Type B pancreatic cell (in vitro differentiated cells): Measurements from ENCODE around the gene FKBP1A. TPM values are rescaled to one million over a fixed set of nuclear protein-coding genes. Genes with fewer than 3 reads are reported as not detected.

Source experiments
- DNase-seq: peaks from one replicate; pipeline ENCODE4 v3.0.0; 2021; ENCODE audit warnings: mixed read lengths; ENCODE audit not compliant: unreplicated experiment; ENCODE audit errors: extremely low spot score
- H3K27ac Mint-ChIP-seq: 2 replicates; pipeline ENCODE4 v1.8.0; 2021; ENCODE audit warnings: mild to moderate bottlenecking, mixed read lengths
- H3K27me3 Mint-ChIP-seq: 2 replicates; pipeline ENCODE4 v1.8.0; 2021; ENCODE audit warnings: mixed read lengths
- H3K36me3 Mint-ChIP-seq: 2 replicates; pipeline ENCODE4 v1.8.0; 2021; ENCODE audit warnings: mixed read lengths
- H3K4me1 Mint-ChIP-seq: one replicate; pipeline ENCODE4 v1.8.0; 2021; ENCODE audit warnings: mixed read lengths; ENCODE audit not compliant: unreplicated experiment
- H3K4me3 Mint-ChIP-seq: 2 replicates; pipeline ENCODE4 v1.8.0; 2021; ENCODE audit warnings: mild to moderate bottlenecking, mixed read lengths
- H3K9me3 Mint-ChIP-seq: 2 replicates; pipeline ENCODE4 v1.8.0; 2021; ENCODE audit warnings: mixed read lengths
- CTCF ChIP-seq: fragments of 200-600 bp; sonication (generic); conservative IDR thresholded peaks from 2 replicates; pipeline ENCODE4 v1.5.0; 2021; ENCODE audit warnings: antibody characterized with exemption, mild to moderate bottlenecking
- total RNA-seq: library from RNA; stranded (reverse); gene quantifications from 2 replicates; pipeline ENCODE4 v1.2.1, GENCODE V29; 2021; ENCODE audit warnings: low replicate concordance

The FKBP1A gene
- total RNA-seq, 1 donor from 2014 or later, result 149 TPM

GRCh38 chr20:1383623-1384404 lies 9.0 kb downstream of the FKBP1A start:
- H3K36me3 Mint-ChIP-seq, result peaks cover 11% of the 10 kb centered on the region
- no peaks in the 10 kb centered on the region for H3K9me3 Mint-ChIP-seq
- TF ChIP-seq CTCF, result no peak
- H3K4me1 Mint-ChIP-seq, result peaks cover 36% of the 10 kb centered on the region
- H3K27me3 Mint-ChIP-seq, result no peaks in the 10 kb centered on the region
- H3K27ac Mint-ChIP-seq, result peak overlapping the region; percentile 52
- no peak for DNase-seq
- H3K4me3 Mint-ChIP-seq, result no peak overlapping the region

- no peak for TF ChIP-seq CTCF
- H3K9me3 Mint-ChIP-seq, result no peaks in the 10 kb centered on the region
- H3K4me1 Mint-ChIP-seq, result peaks cover 36% of the 10 kb centered on the region
- no peak overlapping the region for H3K27ac Mint-ChIP-seq
- H3K4me3 Mint-ChIP-seq, result no peak overlapping the region
- no peaks in the 10 kb centered on the region for H3K27me3 Mint-ChIP-seq
- DNase-seq, result no peak
- peaks cover 11% of the 10 kb centered on the region for H3K36me3 Mint-ChIP-seq
Measured at GRCh38 chr20:1382670-1383069, 10.2 kb downstream of the FKBP1A start.

- Mint-ChIP-seq H3K27me3 (no peaks in the 10 kb centered on the region), H3K9me3 (no peaks in the 10 kb centered on the region), H3K4me1 (peaks cover 41% of the 10 kb centered on the region), H3K27ac (no peak overlapping the region), H3K4me3 (no peak overlapping the region), H3K36me3 (peaks cover 11% of the 10 kb centered on the region)
- no peak for TF ChIP-seq CTCF
- no peak for DNase-seq
Measured at GRCh38 chr20:1381753-1382591, 10.9 kb downstream of the FKBP1A start.

GRCh38 chr20:1378735-1379125 lies 14.1 kb downstream of the FKBP1A start:
- no peak overlapping the region for H3K27ac Mint-ChIP-seq
- peaks cover 58% of the 10 kb centered on the region for H3K4me1 Mint-ChIP-seq
- no peak for DNase-seq
- no peaks in the 10 kb centered on the region for H3K9me3 Mint-ChIP-seq
- H3K4me3 Mint-ChIP-seq, result no peak overlapping the region
- no peak for TF ChIP-seq CTCF
- H3K27me3 Mint-ChIP-seq, result no peaks in the 10 kb centered on the region
- no peaks in the 10 kb centered on the region for H3K36me3 Mint-ChIP-seq

- no peak for DNase-seq
- no peak overlapping the region for H3K27ac Mint-ChIP-seq
- TF ChIP-seq CTCF, result no peak
- no peak overlapping the region for H3K4me3 Mint-ChIP-seq
- no peaks in the 10 kb centered on the region for H3K9me3 Mint-ChIP-seq
- no peaks in the 10 kb centered on the region for H3K27me3 Mint-ChIP-seq
- H3K36me3 Mint-ChIP-seq, result no peaks in the 10 kb centered on the region
- peaks cover 58% of the 10 kb centered on the region for H3K4me1 Mint-ChIP-seq
Measured at GRCh38 chr20:1377984-1378734, 14.7 kb downstream of the FKBP1A start.
